HFFc6 (cell line): ENCODE data around the gene NCKAP5. TPM values are rescaled to one million over a fixed set of nuclear protein-coding genes. Genes with fewer than 3 reads are reported as not detected.
"Not testable (repeated sequence)": the region's sequence is repeated elsewhere in the genome, so short reads cannot be mapped to it uniquely, and the experiment has no call there.

ENCODE experiments used
- DNase-seq: peaks from one replicate; pipeline ENCODE4 v3.0.0-alpha.2; 2018
- H3K27ac Mint-ChIP-seq: 2 replicates; pipeline ENCODE4 v1.8.0; 2020; ENCODE audit warnings: mild to moderate bottlenecking, mixed read lengths
- H3K27me3 Mint-ChIP-seq: 2 replicates; pipeline ENCODE4 v1.8.0; 2021; ENCODE audit warnings: mild to moderate bottlenecking, moderate library complexity, mixed read lengths; ENCODE audit not compliant: insufficient read depth
- H3K36me3 Mint-ChIP-seq: 2 replicates; pipeline ENCODE4 v1.8.0; 2021; ENCODE audit warnings: low read depth, mixed read lengths
- H3K4me1 Mint-ChIP-seq: 2 replicates; pipeline ENCODE4 v1.8.0; 2020; ENCODE audit warnings: low read depth, mixed read lengths
- H3K4me3 Mint-ChIP-seq: 2 replicates; pipeline ENCODE4 v1.8.0; 2020; ENCODE audit warnings: mild to moderate bottlenecking, moderate library complexity, mixed read lengths
- H3K9me3 Mint-ChIP-seq: 2 replicates; pipeline ENCODE4 v1.8.0; 2020; ENCODE audit warnings: mild to moderate bottlenecking, mixed read lengths
- total RNA-seq, 6 experiments: library from RNA; stranded (reverse); fragmentation: NEBNext Ultra II Directional; extraction: Animal tissue kit (Norgen Biotek cat#: 25700); gene quantifications; 2 replicates in 1 of 6; 3 replicates in 5 of 6; pipeline ENCODE4 v1.2.3, GENCODE V29; 2021
- TF ChIP-seq, protein P1 (sequence below): fragments of 200-600 bp; sonication (generic); IDR thresholded peaks from 2 replicates; pipeline ENCODE4 v1.5.0; 2021; ENCODE audit warnings: antibody characterized with exemption, mild to moderate bottlenecking

The NCKAP5 gene
- total RNA-seq, 6 experiments from 2014 or later = 0.31 to 4.0 (median 3.1) TPM

DNA sequence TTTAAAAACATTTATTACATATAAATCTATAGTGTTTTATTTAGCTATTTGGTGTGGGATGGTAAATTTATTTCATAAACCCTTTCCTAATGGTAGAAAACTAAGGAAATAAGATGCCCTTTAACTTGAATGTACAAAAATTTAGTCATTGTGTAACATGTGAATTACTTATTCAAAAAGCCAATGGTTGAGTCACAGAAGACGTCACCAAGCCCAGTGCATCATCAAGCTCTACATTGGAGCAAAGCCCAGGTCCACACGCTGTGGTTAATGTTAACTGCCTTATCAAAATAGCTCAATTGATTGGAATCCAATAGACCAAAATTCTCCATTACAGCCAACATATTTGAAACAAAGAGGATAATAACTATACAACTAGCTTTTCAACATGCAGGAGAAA, 752.7 kb downstream of the NCKAP5 start:
- DNase-seq = peak; percentile 36
- TF ChIP-seq, protein P1, sequence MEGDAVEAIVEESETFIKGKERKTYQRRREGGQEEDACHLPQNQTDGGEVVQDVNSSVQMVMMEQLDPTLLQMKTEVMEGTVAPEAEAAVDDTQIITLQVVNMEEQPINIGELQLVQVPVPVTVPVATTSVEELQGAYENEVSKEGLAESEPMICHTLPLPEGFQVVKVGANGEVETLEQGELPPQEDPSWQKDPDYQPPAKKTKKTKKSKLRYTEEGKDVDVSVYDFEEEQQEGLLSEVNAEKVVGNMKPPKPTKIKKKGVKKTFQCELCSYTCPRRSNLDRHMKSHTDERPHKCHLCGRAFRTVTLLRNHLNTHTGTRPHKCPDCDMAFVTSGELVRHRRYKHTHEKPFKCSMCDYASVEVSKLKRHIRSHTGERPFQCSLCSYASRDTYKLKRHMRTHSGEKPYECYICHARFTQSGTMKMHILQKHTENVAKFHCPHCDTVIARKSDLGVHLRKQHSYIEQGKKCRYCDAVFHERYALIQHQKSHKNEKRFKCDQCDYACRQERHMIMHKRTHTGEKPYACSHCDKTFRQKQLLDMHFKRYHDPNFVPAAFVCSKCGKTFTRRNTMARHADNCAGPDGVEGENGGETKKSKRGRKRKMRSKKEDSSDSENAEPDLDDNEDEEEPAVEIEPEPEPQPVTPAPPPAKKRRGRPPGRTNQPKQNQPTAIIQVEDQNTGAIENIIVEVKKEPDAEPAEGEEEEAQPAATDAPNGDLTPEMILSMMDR = no peak
- H3K4me3 Mint-ChIP-seq = no peak overlapping the region
- peaks cover 5% of the 10 kb centered on the region; the same call in 1 of the 2 replicates for H3K36me3 Mint-ChIP-seq
- H3K27me3 Mint-ChIP-seq = no peaks in the 10 kb centered on the region
- peaks cover 5% of the 10 kb centered on the region for H3K9me3 Mint-ChIP-seq
- H3K4me1 Mint-ChIP-seq = peaks cover 35% of the 10 kb centered on the region; the same call in 1 of the 2 replicates
- no peak overlapping the region for H3K27ac Mint-ChIP-seq

DNA sequence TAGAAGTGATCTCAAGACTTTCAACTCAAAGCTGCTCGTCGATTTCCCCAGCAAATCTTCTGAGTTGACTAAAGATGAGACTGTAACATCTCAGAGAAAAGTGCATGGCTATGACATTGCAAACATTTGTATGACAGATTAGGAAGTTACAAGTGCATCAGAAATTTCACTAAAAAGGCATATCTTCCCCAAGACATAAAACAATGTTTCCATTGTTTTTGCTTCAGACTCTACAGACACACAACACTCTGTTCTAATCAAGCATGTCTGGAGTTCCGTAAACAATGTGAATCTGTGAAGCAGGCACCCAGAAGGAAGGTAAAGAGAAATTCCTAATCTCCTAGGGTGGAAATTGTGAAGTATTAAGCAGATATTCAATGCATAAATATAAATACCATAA, 753.6 kb downstream of the NCKAP5 start:
- Mint-ChIP-seq H3K9me3 (peaks cover 14% of the 10 kb centered on the region), H3K4me1 (peaks cover 35% of the 10 kb centered on the region; the same call in 1 of the 2 replicates), H3K36me3 (peaks cover 11% of the 10 kb centered on the region; the same call in 1 of the 2 replicates), H3K27ac (no peak overlapping the region), H3K4me3 (no peak overlapping the region), H3K27me3 (peaks cover 1% of the 10 kb centered on the region; the same call in 1 of the 2 replicates)
- TF ChIP-seq, protein P1 = no peak
- no peak for DNase-seq

- Mint-ChIP-seq H3K27me3 (peaks cover 2% of the 10 kb centered on the region; the same call in 1 of the 2 replicates), H3K9me3 (peaks cover 20% of the 10 kb centered on the region; the same call in 1 of the 2 replicates), H3K4me1 (peaks cover 35% of the 10 kb centered on the region; the same call in 1 of the 2 replicates), H3K36me3 (peaks cover 17% of the 10 kb centered on the region; the same call in 1 of the 2 replicates), H3K27ac (no peak overlapping the region), H3K4me3 (no peak overlapping the region)
- TF ChIP-seq, protein P1 = no peak
- no peak for DNase-seq
Measured at GRCh38 chr2:132813422-132813821, 754.8 kb downstream of the NCKAP5 start.

DNA sequence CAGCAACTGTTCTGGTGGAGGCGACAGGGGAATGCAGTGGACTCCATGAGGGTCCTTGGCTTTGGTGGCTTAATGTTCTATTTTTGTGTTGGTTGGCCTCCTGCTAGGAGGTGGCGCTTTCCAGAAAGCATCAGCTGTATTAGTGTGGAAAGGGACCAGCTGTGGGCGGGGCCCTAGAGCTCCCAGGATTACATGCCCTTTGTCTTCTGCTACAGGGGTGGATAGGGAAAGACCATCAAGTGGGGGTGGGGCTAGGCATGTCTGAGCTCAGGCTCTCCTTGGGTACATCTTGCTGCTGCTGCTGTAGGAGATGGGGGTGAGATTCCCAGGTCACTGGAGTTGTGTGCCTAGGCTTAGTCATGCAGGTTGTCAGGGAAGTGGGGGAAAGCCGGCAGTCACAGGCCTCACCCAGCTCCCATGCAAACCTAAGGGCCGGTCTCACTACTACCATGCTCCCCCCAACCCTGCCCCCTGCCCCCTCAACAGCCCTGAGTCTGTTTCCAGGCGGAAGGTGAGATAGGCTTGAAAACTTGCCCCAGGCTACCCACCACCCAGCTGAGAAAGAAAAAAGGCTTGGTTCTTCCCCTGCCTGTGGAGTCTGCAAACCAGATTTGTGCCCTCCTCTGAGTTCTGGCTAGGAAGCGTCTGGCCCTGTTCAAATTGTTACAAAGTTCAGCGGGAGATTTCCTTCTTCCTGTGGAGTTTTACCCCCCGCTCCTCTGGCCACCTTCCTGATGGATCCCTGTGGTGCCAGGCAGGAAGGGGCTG, 756.9 kb downstream of the NCKAP5 start:
- peaks cover 29% of the 10 kb centered on the region for H3K9me3 Mint-ChIP-seq
- TF ChIP-seq, protein P1 = no peak

GRCh38 chr2:132809962-132810361, 758.3 kb downstream of the NCKAP5 start:
- not testable (repeated sequence) for H3K27ac Mint-ChIP-seq, DNase-seq, H3K27me3 Mint-ChIP-seq, H3K4me3 Mint-ChIP-seq
- Mint-ChIP-seq H3K9me3 (peaks cover 35% of the 10 kb centered on the region), H3K36me3 (peaks cover 33% of the 10 kb centered on the region; the same call in 1 of the 2 replicates), H3K4me1 (peaks cover 30% of the 10 kb centered on the region; the same call in 1 of the 2 replicates)

More for the DNA sequence above, 756.9 kb downstream of the NCKAP5 start:
- DNase-seq = no peak
- H3K4me3 Mint-ChIP-seq = no peak overlapping the region
- H3K4me1 Mint-ChIP-seq = peaks cover 35% of the 10 kb centered on the region; the same call in 1 of the 2 replicates
- H3K36me3 Mint-ChIP-seq = peaks cover 33% of the 10 kb centered on the region; the same call in 1 of the 2 replicates
- H3K27ac Mint-ChIP-seq = no peak overlapping the region
- peaks cover 2% of the 10 kb centered on the region; the same call in 1 of the 2 replicates for H3K27me3 Mint-ChIP-seq

DNA sequence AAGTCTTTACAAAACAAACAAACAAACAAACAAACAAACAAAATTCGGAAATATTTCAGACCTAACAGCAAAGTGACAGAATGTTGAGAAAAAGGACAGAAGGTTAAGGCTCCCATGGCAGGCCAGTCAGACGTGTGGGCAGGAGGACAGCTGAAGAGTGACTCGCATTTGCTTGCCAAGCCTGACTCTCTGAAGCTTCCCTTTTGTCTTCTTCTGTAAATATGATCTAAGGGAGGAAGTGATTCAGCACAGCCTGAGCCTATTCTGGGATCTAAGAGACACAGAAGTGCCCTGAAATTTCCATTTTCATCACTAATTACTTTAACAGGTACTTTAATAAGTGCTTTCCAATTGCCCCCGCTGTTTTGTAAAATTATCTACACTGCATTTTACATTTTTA, 764.2 kb downstream of the NCKAP5 start:
- peak overlapping the region; percentile 78; the same call in 1 of the 2 replicates for H3K27ac Mint-ChIP-seq

More for the DNA sequence above, 764.2 kb downstream of the NCKAP5 start:
- H3K36me3 Mint-ChIP-seq = peaks cover 18% of the 10 kb centered on the region; the same call in 1 of the 2 replicates
- no peaks in the 10 kb centered on the region for H3K27me3 Mint-ChIP-seq
- H3K4me1 Mint-ChIP-seq = peaks cover 32% of the 10 kb centered on the region
- TF ChIP-seq, protein P1 = no peak
- H3K9me3 Mint-ChIP-seq = peaks cover 18% of the 10 kb centered on the region
- peak; percentile 15 for DNase-seq
- peak overlapping the region; percentile 60; the same call in 1 of the 2 replicates for H3K4me3 Mint-ChIP-seq
